Epithelial cell of umbilical artery (primary cell): ENCODE measurements around the gene BRINP2. TPM values are rescaled to one million over a fixed set of nuclear protein-coding genes. Genes with fewer than 3 reads are reported as not detected.

Source experiments
- total RNA-seq: library from RNA; depleted of rRNA; stranded (reverse); fragments of >200 nt; gene quantifications from 2 replicates; pipeline ENCODE4 v1.2.3, GENCODE V29; 2014

Gene BRINP2, protein sequence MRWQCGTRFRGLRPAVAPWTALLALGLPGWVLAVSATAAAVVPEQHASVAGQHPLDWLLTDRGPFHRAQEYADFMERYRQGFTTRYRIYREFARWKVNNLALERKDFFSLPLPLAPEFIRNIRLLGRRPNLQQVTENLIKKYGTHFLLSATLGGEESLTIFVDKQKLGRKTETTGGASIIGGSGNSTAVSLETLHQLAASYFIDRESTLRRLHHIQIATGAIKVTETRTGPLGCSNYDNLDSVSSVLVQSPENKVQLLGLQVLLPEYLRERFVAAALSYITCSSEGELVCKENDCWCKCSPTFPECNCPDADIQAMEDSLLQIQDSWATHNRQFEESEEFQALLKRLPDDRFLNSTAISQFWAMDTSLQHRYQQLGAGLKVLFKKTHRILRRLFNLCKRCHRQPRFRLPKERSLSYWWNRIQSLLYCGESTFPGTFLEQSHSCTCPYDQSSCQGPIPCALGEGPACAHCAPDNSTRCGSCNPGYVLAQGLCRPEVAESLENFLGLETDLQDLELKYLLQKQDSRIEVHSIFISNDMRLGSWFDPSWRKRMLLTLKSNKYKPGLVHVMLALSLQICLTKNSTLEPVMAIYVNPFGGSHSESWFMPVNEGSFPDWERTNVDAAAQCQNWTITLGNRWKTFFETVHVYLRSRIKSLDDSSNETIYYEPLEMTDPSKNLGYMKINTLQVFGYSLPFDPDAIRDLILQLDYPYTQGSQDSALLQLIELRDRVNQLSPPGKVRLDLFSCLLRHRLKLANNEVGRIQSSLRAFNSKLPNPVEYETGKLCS
- not detected in 2 replicates for total RNA-seq

GRCh38 chr1:177170756-177171535, at the start of gene BRINP2:
Gene BRINP2 (plus strand): TSS chr1:177170958. CDS start chr1:177229877, 58,919 bp downstream.

GRCh38 chr1:177164380-177165068, 6.2 kb upstream of the BRINP2 start, which contains the start of gene ASTN1:
Gene ASTN1 (minus strand): TSS chr1:177164712. CDS start chr1:177164676, 36 bp downstream.

Other genes with a start within 250 kb of the BRINP2 start
- not detected in 2 replicates for gene ASTN1, start 6.2 kb upstream of the BRINP2 start, total RNA-seq